ENCODE results near the gene CDC42BPB.

CDC42BPB gene

DNA sequence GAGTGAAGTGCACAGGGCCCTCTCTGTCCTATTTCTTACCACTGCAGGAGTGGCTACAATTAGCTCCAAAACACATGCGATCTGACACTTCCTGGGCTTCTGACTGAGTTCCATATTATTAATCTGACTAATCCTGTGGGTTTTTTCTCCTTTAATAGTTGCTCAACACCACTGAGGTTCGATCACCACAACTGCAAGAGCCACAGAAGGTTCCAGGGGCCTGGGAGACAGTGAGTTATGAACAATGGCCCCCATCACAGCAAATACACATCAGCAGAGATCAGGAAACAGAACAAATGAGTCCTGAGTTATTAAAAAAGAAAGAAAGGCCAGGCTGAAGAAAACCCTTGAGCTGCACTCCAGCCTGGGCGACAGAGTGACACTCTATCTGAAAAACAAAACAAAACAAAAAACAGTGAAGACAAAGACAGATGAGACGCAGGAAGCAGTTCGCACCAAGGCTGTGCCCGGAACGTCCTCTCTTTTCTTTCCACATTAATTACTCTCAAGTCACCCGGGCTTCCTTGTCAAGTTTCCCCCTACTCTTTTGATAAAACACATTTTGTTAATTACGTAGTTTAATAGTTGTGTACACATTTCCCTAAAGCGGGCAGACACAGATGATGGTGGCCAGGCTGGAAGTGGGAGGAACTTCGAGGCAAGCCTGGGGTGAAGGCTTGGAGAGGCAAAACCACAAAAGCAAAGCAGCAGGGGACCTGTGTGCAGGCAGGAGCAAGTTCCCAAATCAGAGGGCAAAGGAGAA is 42.7 kb downstream of the CDC42BPB start:
- TF ChIP-seq NFRKB (IDR thresholded peaks at IDR 0.05) (no peak), CTBP1 (IDR thresholded peaks at IDR 0.05; ENCODE audit: borderline replicate concordance) (no peak), SP1 (IDR thresholded peaks at IDR 0.05) (no peak), ZNF384 (IDR thresholded peaks at IDR 0.05) (no peak), SUZ12 (IDR thresholded peaks at IDR 0.05) (no peak), L3MBTL2 (conservative IDR thresholded peaks at IDR 0.05) (no peak), FOXA1 (IDR thresholded peaks at IDR 0.05) (no peak)
- no peak for DNase-seq (ENCODE audit: extremely low spot score)
- ChIA-PET POLR2A (interaction anchor here (0.7 kb wide), 1 partner anchor 695 kb away, joined by 4 read pairs; the partner anchor contains the start of gene ZNF839), CTCF (interaction anchor here (0.7 kb wide), 1 partner anchor 16 kb away, joined by 4 read pairs; no protein-coding TSS in a partner anchor)

DNA sequence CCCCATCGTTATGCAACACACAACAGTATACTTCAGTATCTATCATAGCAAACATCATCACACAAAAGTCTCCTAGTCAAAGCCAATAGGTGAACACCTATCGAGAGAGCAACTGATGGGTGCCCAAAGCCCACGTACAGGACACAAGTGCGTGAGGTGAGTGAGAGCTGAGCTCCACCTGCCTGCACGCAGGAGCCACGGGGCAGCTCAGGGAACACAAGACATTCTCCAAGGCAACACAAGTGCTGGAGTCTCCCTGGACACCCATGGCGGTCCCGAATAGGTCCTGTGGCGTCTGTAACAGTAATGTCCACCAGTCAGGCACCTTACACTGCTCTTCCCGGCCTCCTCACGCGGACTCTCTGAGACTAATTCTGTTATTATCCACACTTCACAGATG is 44.3 kb downstream of the CDC42BPB start:
- DNase-seq (ENCODE audit: extremely low spot score) = no peak
- ChIA-PET POLR2A (no interaction called here), CTCF (no interaction called here)
- TF ChIP-seq, protein P1, sequence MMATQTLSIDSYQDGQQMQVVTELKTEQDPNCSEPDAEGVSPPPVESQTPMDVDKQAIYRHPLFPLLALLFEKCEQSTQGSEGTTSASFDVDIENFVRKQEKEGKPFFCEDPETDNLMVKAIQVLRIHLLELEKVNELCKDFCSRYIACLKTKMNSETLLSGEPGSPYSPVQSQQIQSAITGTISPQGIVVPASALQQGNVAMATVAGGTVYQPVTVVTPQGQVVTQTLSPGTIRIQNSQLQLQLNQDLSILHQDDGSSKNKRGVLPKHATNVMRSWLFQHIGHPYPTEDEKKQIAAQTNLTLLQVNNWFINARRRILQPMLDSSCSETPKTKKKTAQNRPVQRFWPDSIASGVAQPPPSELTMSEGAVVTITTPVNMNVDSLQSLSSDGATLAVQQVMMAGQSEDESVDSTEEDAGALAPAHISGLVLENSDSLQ (IDR thresholded peaks at IDR 0.05) = no peak
- no peak for TF ChIP-seq HDGF (IDR thresholded peaks at IDR 0.05; ENCODE audit: borderline replicate concordance)

DNA sequence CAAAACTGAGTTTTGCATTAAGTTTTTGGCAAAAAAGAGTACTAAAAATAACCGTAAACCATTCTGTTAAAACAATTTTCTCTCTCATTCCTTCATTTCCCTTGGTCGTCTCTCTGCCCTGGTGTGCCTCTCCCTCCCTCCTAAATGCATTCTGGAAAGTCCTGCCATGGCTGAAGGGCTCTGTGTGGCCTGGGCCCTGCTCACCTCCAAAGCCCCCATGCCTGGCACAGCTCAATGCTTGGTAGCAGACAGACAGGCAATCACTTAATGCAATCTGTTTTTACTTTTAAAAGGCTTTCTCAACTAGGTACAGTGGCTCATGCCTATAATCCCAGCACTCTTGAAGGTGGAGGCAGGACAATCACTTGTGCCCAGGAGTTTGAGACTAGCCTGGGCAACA is 47.8 kb downstream of the CDC42BPB start:
- POLR2A ChIA-PET = interaction anchor here (0.6 kb wide), 1 partner anchor 18 kb away, joined by 3 read pairs; no protein-coding TSS in a partner anchor
- no peak for TF ChIP-seq SUZ12 (IDR thresholded peaks at IDR 0.05)
- no peak for TF ChIP-seq FOXK2 (IDR thresholded peaks at IDR 0.05)
- TF ChIP-seq ARNT (IDR thresholded peaks at IDR 0.05) = no peak
- no peak for TF ChIP-seq FOXM1 (IDR thresholded peaks at IDR 0.05; ENCODE audit: borderline replicate concordance)
- TF ChIP-seq TARDBP (IDR thresholded peaks at IDR 0.05) = no peak
- TF ChIP-seq CTBP1 (IDR thresholded peaks at IDR 0.05; ENCODE audit: borderline replicate concordance) = no peak
- TF ChIP-seq LEF1 (IDR thresholded peaks at IDR 0.05; ENCODE audit: borderline replicate concordance) = no peak
- TF ChIP-seq BHLHE40 (IDR thresholded peaks at IDR 0.05; ENCODE audit: borderline replicate concordance) = no peak
- CTCF ChIA-PET = interaction anchor here (0.7 kb wide), 1 partner anchor 1568 kb away, joined by 3 read pairs; no protein-coding TSS in a partner anchor
- DNase-seq (ENCODE audit: extremely low spot score) = no peak

DNA sequence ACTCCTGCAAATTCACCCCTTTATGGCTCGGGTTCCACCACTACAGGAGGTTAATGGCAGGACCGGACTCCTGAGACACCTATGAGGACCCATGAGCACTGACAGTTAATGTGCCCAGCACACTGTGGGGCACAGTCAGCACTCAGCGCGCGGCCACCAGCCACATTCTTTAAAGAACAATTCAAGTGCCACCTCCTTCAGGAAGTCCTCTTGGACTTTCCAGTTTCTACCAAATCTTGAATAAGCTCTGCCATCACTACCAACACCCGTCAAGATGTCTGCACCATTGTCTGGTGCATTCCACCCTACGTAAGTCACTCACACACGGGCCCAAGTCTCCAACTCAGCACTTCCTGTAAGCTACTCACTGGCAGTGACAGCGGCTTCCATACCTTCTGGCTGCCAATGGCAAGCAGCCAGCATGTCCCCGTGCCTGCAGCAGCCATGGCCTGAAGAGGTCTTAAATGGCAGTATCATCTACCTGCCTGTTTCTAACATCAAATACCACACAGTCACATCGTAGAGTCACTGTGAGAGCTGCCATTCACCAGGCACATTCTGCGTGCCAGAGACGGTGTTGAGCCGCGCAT is 48.5 kb downstream of the CDC42BPB start:
- TF ChIP-seq ARNT (IDR thresholded peaks at IDR 0.05) (no peak), TARDBP (IDR thresholded peaks at IDR 0.05) (no peak), NFRKB (IDR thresholded peaks at IDR 0.05) (no peak), BHLHE40 (IDR thresholded peaks at IDR 0.05; ENCODE audit: borderline replicate concordance) (no peak), ELF4 (IDR thresholded peaks at IDR 0.05) (no peak), HDGF (IDR thresholded peaks at IDR 0.05; ENCODE audit: borderline replicate concordance) (no peak), CTBP1 (IDR thresholded peaks at IDR 0.05; ENCODE audit: borderline replicate concordance) (no peak), SP1 (IDR thresholded peaks at IDR 0.05) (no peak), FOXA1 (IDR thresholded peaks at IDR 0.05) (no peak), L3MBTL2 (conservative IDR thresholded peaks at IDR 0.05) (no peak), FOXM1 (IDR thresholded peaks at IDR 0.05; ENCODE audit: borderline replicate concordance) (no peak), SUZ12 (IDR thresholded peaks at IDR 0.05) (no peak)
- TF ChIP-seq, protein P1 (IDR thresholded peaks at IDR 0.05) = no peak
- ChIA-PET CTCF (interaction anchor here (0.7 kb wide), 1 partner anchor 1568 kb away, joined by 3 read pairs; no protein-coding TSS in a partner anchor), POLR2A (interaction anchor here (0.6 kb wide), 1 partner anchor 17 kb away, joined by 3 read pairs; no protein-coding TSS in a partner anchor)
- DNase-seq (ENCODE audit: extremely low spot score) = no peak

DNA sequence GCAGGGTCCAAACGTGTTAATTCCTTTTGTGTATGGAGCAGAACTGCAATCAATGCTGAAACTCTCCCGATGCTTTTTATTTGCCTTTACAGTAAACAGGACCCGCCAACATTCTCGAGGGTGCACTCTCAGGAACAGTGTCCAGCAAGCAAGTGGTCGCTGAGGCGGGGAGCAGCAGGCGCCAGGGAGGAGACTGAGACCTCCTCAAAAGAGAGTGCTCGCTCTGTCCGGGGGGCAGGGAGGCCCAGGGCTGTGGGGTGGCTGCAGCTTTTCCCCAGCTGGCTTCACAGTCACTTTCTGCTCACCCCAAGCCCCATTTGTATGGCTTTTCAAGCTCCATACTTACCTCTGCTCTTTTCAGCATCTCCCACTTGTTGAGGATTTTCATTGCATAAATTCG is 49.2 kb downstream of the CDC42BPB start:
- TF ChIP-seq TARDBP (IDR thresholded peaks at IDR 0.05) (no peak), FOXK2 (IDR thresholded peaks at IDR 0.05) (no peak), NFRKB (IDR thresholded peaks at IDR 0.05) (no peak), ARNT (IDR thresholded peaks at IDR 0.05) (no peak), L3MBTL2 (conservative IDR thresholded peaks at IDR 0.05) (no peak), LEF1 (IDR thresholded peaks at IDR 0.05; ENCODE audit: borderline replicate concordance) (no peak), SUZ12 (IDR thresholded peaks at IDR 0.05) (no peak), ELF4 (IDR thresholded peaks at IDR 0.05) (no peak), BHLHE40 (IDR thresholded peaks at IDR 0.05; ENCODE audit: borderline replicate concordance) (no peak), FOXM1 (IDR thresholded peaks at IDR 0.05; ENCODE audit: borderline replicate concordance) (no peak), HDGF (IDR thresholded peaks at IDR 0.05; ENCODE audit: borderline replicate concordance) (no peak), CTBP1 (IDR thresholded peaks at IDR 0.05; ENCODE audit: borderline replicate concordance) (no peak), FOXA1 (IDR thresholded peaks at IDR 0.05) (no peak), ZNF384 (IDR thresholded peaks at IDR 0.05) (no peak)
- TF ChIP-seq, protein P1 (IDR thresholded peaks at IDR 0.05) = no peak
- DNase-seq (ENCODE audit: extremely low spot score) = no peak
- ChIA-PET POLR2A (no interaction called here), CTCF (no interaction called here)

DNA sequence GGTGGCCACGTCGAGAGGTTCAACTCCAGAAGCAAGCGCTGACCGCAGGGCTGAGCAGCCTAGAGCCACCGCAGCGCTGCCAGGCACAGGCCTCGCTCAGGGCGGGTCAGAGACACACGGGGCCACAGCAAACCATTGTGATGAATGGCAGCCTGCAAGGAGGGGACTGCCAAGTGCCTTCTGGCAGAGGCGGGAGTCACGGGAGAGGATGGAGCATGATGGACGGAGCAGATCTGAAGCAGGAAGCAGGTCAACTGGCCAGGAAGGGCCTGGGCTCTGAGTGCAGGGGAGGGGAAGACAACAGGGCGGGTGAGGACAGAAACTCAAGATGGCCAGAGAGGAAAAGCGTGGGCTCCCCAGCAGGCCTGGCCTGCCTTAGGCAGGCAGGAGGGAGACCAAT is 49.8 kb downstream of the CDC42BPB start:
- DNase-seq (ENCODE audit: extremely low spot score) = no peak
- TF ChIP-seq LEF1 (IDR thresholded peaks at IDR 0.05; ENCODE audit: borderline replicate concordance) (no peak), SUZ12 (IDR thresholded peaks at IDR 0.05) (no peak), FOXA1 (IDR thresholded peaks at IDR 0.05) (no peak), SP1 (IDR thresholded peaks at IDR 0.05) (no peak), NFRKB (IDR thresholded peaks at IDR 0.05) (no peak), ARNT (IDR thresholded peaks at IDR 0.05) (no peak), ELF4 (IDR thresholded peaks at IDR 0.05) (no peak), BHLHE40 (IDR thresholded peaks at IDR 0.05; ENCODE audit: borderline replicate concordance) (no peak), FOXM1 (IDR thresholded peaks at IDR 0.05; ENCODE audit: borderline replicate concordance) (no peak), HDGF (IDR thresholded peaks at IDR 0.05; ENCODE audit: borderline replicate concordance) (no peak), TARDBP (IDR thresholded peaks at IDR 0.05) (no peak), FOXK2 (IDR thresholded peaks at IDR 0.05) (no peak), ZNF384 (IDR thresholded peaks at IDR 0.05) (no peak), CTBP1 (IDR thresholded peaks at IDR 0.05; ENCODE audit: borderline replicate concordance) (no peak), L3MBTL2 (conservative IDR thresholded peaks at IDR 0.05) (no peak)
- TF ChIP-seq, protein P1 (IDR thresholded peaks at IDR 0.05) = no peak
- ChIA-PET POLR2A (no interaction called here), CTCF (no interaction called here)
